Measurements from ENCODE around the gene F11R. TPM values are rescaled to one million over a fixed set of nuclear protein-coding genes. Genes with fewer than 3 reads are reported as not detected.
"Not testable (repeated sequence)": the region's sequence is repeated elsewhere in the genome, so short reads cannot be mapped to it uniquely, and the experiment has no call there.

Gene F11R
- total RNA-seq, 4 donors from 2014 or later = 101 to 112 (median 107) TPM

DNA sequence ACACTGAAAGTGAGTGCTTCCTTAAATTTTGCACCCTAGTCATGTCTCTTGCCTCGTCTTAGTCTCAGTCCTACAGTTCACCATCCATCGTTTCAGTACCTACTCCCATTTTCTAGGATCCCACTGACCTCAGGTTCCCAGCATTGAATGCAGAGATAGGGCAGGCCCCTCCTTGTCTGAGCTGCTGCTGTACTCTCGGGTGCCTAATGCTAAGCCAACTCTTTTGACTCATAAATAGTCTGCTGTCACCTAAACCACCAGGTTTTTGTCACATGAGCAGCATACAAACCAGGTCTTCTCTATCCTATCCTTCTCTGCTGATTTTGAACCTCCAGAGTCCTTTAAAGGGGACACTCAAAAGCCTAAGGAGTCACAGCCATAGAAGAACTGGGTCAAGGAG lies 45.7 kb upstream of the F11R start:
- Histone ChIP-seq H3K27ac (no peak overlapping the region), H3K4me3 (no peak overlapping the region), H3K36me3 (peaks cover 3% of the 10 kb centered on the region), H3K4me1 (peaks cover 20% of the 10 kb centered on the region), H3K9me3 (no peaks in the 10 kb centered on the region), H3K27me3 (no peaks in the 10 kb centered on the region)
- DNase-seq (ENCODE audit: low spot score in 2 of 2) = no peak
- WGBS = 63% methylated on average over 3 of the region's 3 CpGs
- TF ChIP-seq POLR2A (IDR thresholded peaks at IDR 0.05) (no peak), EP300 (IDR thresholded peaks at IDR 0.05) (no peak), POLR2AphosphoS5 (IDR thresholded peaks at IDR 0.05) (no peak)
- TF ChIP-seq, protein P1, sequence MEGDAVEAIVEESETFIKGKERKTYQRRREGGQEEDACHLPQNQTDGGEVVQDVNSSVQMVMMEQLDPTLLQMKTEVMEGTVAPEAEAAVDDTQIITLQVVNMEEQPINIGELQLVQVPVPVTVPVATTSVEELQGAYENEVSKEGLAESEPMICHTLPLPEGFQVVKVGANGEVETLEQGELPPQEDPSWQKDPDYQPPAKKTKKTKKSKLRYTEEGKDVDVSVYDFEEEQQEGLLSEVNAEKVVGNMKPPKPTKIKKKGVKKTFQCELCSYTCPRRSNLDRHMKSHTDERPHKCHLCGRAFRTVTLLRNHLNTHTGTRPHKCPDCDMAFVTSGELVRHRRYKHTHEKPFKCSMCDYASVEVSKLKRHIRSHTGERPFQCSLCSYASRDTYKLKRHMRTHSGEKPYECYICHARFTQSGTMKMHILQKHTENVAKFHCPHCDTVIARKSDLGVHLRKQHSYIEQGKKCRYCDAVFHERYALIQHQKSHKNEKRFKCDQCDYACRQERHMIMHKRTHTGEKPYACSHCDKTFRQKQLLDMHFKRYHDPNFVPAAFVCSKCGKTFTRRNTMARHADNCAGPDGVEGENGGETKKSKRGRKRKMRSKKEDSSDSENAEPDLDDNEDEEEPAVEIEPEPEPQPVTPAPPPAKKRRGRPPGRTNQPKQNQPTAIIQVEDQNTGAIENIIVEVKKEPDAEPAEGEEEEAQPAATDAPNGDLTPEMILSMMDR (IDR thresholded peaks at IDR 0.05) = no peak

DNA sequence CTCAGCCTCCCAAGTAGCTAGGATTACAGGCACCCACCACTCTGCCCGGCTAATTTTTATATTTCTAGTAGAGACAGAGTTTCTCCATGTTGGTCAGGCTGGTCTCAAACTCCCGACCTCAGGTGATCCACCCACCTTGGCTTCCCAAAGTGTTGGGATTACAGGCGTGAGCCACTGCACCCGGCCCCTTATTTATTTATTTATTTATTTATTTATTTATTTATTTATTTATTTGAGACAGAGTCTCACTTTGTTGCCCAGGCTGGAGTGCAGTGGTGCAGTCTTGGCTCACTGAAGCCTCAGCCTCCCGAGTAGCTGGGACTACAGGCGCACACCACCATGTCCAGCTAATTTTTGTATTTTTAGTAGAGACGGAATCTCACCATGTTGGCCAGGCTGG lies 44.7 kb upstream of the F11R start:
- not testable (repeated sequence) for H3K9me3 ChIP-seq; H3K36me3 ChIP-seq; H3K27ac ChIP-seq; H3K4me3 ChIP-seq; DNase-seq (ENCODE audit: low spot score in 2 of 2); H3K27me3 ChIP-seq
- peaks cover 17% of the 10 kb centered on the region for H3K4me1 ChIP-seq
- WGBS = 89% methylated on average over 7 of the region's 7 CpGs

DNA sequence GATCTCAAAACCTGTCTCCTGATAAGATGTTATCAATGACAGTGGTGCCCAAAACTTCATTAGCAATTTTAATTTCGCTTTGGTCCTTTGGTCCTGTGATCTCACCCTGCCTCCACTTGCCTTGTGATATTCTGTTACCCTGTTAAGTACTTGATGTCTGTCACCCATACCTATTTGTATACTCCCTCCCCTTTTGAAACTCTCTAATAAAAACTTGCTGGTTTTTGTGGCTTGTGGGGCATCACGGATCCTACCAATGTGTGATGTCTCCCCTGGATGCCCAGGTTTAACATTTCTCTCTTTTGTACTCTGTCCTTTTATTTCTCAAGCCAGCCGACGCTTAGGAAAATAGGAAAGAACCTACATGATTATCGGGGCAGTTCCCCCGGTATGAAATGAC lies 43.0 kb upstream of the F11R start:
- not testable (repeated sequence) for H3K27ac ChIP-seq; H3K4me3 ChIP-seq; H3K4me1 ChIP-seq; DNase-seq (ENCODE audit: low spot score in 2 of 2); H3K27me3 ChIP-seq; H3K9me3 ChIP-seq; H3K36me3 ChIP-seq
- 62% methylated on average over 6 of the region's 6 CpGs for WGBS

DNA sequence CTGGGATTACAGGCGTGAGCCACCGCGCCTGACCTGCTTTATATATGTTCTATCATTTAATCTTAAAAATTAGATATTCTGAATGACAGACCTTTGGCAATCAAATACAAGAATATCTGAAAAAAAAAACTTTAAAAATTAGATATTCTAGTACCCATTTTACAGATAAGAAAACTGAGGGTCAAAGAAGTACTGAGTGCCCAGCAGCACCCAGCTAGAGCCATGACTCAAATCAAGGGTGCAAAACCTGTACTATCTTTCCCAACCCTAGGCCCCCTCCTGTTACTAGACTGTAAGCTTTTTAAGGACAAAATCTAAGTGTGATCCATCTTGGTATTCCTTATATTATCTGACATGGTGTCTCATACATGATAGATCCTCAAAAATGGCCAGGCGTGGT lies 40.5 kb upstream of the F11R start:
- peaks cover under 1% of the 10 kb centered on the region for H3K27me3 ChIP-seq
- H3K36me3 ChIP-seq = peaks cover 5% of the 10 kb centered on the region
- 94% methylated on average over 4 of the region's 4 CpGs for WGBS
- no peak overlapping the region for H3K4me3 ChIP-seq
- H3K27ac ChIP-seq = no peak overlapping the region
- no peaks in the 10 kb centered on the region for H3K9me3 ChIP-seq
- H3K4me1 ChIP-seq = no peaks in the 10 kb centered on the region
- TF ChIP-seq POLR2AphosphoS5 (IDR thresholded peaks at IDR 0.05) (no peak), EP300 (IDR thresholded peaks at IDR 0.05) (no peak)
- no peak for DNase-seq (ENCODE audit: low spot score in 2 of 2)

DNA sequence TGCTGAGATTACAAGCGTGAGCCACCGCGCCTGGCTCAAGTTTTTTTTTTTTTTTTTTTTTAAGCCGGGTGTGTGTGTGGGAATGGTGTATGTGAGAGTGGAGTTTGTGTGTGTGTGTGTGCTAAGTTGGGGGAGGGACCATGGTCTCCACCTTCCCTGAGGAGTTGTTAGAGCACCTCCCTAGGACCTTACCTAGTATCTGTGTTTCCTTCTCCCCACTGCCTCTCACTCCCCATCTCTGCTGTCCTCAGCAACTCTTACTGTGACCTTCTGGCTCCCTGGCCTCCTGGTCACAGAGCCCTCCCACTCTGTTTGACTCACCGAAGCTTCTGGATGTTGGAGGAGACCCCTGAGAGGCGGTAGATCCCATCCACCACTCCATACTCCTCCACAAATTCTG lies 38.3 kb upstream of the F11R start:
- no peaks in the 10 kb centered on the region for H3K4me1 ChIP-seq
- no peak overlapping the region for H3K27ac ChIP-seq
- H3K36me3 ChIP-seq = peaks cover 10% of the 10 kb centered on the region
- H3K4me3 ChIP-seq = no peak overlapping the region
- no peaks in the 10 kb centered on the region for H3K9me3 ChIP-seq
- H3K27me3 ChIP-seq = peaks cover 8% of the 10 kb centered on the region
- DNase-seq (ENCODE audit: low spot score in 2 of 2) = no peak
- WGBS = 89% methylated on average over 6 of the region's 6 CpGs
- TF ChIP-seq, protein P1 (IDR thresholded peaks at IDR 0.05) = no peak
- no peak for TF ChIP-seq POLR2A (IDR thresholded peaks at IDR 0.05)
- no peak for TF ChIP-seq POLR2AphosphoS5 (IDR thresholded peaks at IDR 0.05)
- no peak for TF ChIP-seq EP300 (IDR thresholded peaks at IDR 0.05)

DNA sequence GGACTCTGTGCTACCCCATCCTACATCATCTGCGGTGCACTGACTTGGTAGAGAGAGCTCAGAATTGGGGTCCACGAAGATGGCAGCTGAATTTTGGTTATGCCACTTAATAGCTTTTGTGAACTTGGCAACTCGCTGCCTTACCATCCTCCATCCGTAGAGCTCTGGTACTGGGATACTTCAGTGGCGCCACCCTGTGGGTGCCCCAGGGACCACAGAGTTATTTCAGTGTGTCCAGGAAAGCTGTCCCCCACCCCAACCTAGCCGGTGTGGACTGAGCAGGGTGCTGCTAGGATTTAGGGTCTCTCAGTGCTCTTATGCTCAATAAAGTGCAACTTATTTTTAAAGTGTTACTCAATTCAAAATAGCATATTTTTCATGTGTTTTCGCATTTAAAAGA lies 33.9 kb upstream of the F11R start:
- Histone ChIP-seq H3K27me3 (peaks cover 9% of the 10 kb centered on the region), H3K36me3 (peaks cover 40% of the 10 kb centered on the region), H3K27ac (no peak overlapping the region), H3K9me3 (no peaks in the 10 kb centered on the region), H3K4me1 (no peaks in the 10 kb centered on the region), H3K4me3 (no peak overlapping the region)
- TF ChIP-seq, protein P1 (IDR thresholded peaks at IDR 0.05) = no peak
- TF ChIP-seq EP300 (IDR thresholded peaks at IDR 0.05) (no peak), POLR2AphosphoS5 (IDR thresholded peaks at IDR 0.05) (no peak), POLR2A (IDR thresholded peaks at IDR 0.05) (no peak)
- WGBS = 89% methylated on average over 6 of the region's 7 CpGs
- no peak for DNase-seq (ENCODE audit: low spot score in 2 of 2)

DNA sequence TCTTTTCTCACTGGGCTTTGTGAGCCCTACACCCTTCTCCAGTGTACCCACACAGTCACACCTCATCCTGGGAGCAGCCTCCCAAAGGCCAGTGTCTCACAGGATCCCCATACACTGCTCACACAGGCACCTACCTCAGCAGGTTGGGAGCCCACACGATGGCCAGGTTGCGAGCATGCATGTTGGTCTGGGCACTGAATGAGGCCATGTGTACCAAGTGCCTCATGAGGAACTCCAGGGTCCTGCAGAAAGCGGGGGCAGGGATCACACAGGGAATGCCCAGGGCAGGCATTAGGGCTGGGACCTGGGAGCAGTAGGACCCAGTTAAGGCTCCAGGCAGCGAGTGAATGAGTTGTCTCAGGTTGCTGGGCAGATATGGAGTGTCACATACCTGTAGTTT lies 33.3 kb upstream of the F11R start:
- WGBS = 83% methylated on average over 3 of the region's 4 CpGs
- Histone ChIP-seq H3K27me3 (peaks cover 9% of the 10 kb centered on the region), H3K27ac (no peak overlapping the region), H3K4me3 (no peak overlapping the region), H3K9me3 (no peaks in the 10 kb centered on the region), H3K36me3 (peaks cover 39% of the 10 kb centered on the region), H3K4me1 (no peaks in the 10 kb centered on the region)
- DNase-seq (ENCODE audit: low spot score in 2 of 2) = no peak
- TF ChIP-seq POLR2AphosphoS5 (IDR thresholded peaks at IDR 0.05) = no peak
- TF ChIP-seq POLR2A (IDR thresholded peaks at IDR 0.05) = no peak
- TF ChIP-seq, protein P1 (IDR thresholded peaks at IDR 0.05) = no peak
- TF ChIP-seq EP300 (IDR thresholded peaks at IDR 0.05) = no peak
